Peyer's patch (tissue), 4 donors: ENCODE results near the gene CELF2. TPM values are rescaled to one million over a fixed set of nuclear protein-coding genes. Genes with fewer than 3 reads are reported as not detected.

Experiments used
- DNase-seq, 3 donors: peaks; one replicate each; pipeline ENCODE4 v3.0.0-alpha.2; 2017 to 2019
- H3K27ac ChIP-seq, 4 donors: fragments of 200-600 bp; sonication (generic); one replicate each; pipeline ENCODE4 v1.5.1; 2016 to 2019
- H3K27me3 ChIP-seq, 2 donors: fragments of 200-600 bp; sonication (generic); one replicate each; pipeline ENCODE4 v1.5.1; 2019
- H3K36me3 ChIP-seq, 3 donors: fragments of 200-600 bp; sonication (generic); one replicate each; pipeline ENCODE4 v1.5.1; 2016 to 2019
- H3K4me1 ChIP-seq, 4 donors: fragments of 200-600 bp; sonication (generic); one replicate each; pipeline ENCODE4 v1.5.1; 2016 to 2019
- H3K4me3 ChIP-seq, 4 donors: fragments of 200-600 bp; sonication (generic); 1 replicate in 3 of 4; 2 replicates in 1 of 4; pipeline ENCODE4 v1.5.1; 2016 to 2019; ENCODE audit warnings: mild to moderate bottlenecking in 1 of 4
- H3K9me3 ChIP-seq, 4 donors: fragments of 200-600 bp; sonication (generic); one replicate each; pipeline ENCODE4 v1.5.1; 2016 to 2019; ENCODE audit warnings: mild to moderate bottlenecking in 1 of 4
- CTCF ChIP-seq, 6 experiments: fragments of 450-650 bp in 4 of 6; fragments of 200-600 bp in 2 of 6; sonication (generic) in 1 of 6; IDR thresholded peaks; one replicate each; pipeline ENCODE4 v1.5.1; 2017 to 2019; ENCODE audit warnings: antibody characterized with exemption in 6 of 6, mild to moderate bottlenecking in 3 of 6, moderate library complexity in 1 of 6
- POLR2A ChIP-seq, 2 donors: fragments of 450-650 bp; IDR thresholded peaks; one replicate each; pipeline ENCODE4 v1.5.1; 2017; ENCODE audit warnings: antibody characterized with exemption in 2 of 2, mild to moderate bottlenecking in 2 of 2, moderate library complexity in 2 of 2
- total RNA-seq, 4 donors: library from RNA; depleted of rRNA; stranded (reverse); fragments of >200 nt; gene quantifications; one replicate each; pipeline ENCODE4 v1.1.0, GENCODE V29; 2016

Gene CELF2
- total RNA-seq, 4 donors from 2014 or later = 20.5 to 110 (median 40.7) TPM

GRCh38 chr10:11154849-11155498 lies 137.3 kb downstream of the CELF2 start:
- Histone ChIP-seq H3K27ac (peak overlapping the region in 1 of 4 donors; percentile 6), H3K9me3 (no peaks in the 10 kb centered on the region), H3K27me3 (no peaks in the 10 kb centered on the region), H3K36me3 (no peaks in the 10 kb centered on the region), H3K4me3 (no peak overlapping the region), H3K4me1 (peaks cover 0 to 20% (median 15%) of the 10 kb centered on the region in 4 donors)
- TF ChIP-seq POLR2A (IDR thresholded peaks at IDR 0.05) = no peak
- no peak for TF ChIP-seq CTCF (IDR thresholded peaks at IDR 0.05)
- no peak for DNase-seq

GRCh38 chr10:11156480-11156879 lies 138.8 kb downstream of the CELF2 start:
- no peak for TF ChIP-seq CTCF (IDR thresholded peaks at IDR 0.05)
- no peak for TF ChIP-seq POLR2A (IDR thresholded peaks at IDR 0.05)
- H3K4me1 ChIP-seq = peaks cover 0 to 22% (median 14%) of the 10 kb centered on the region in 4 donors
- no peak overlapping the region for H3K4me3 ChIP-seq
- no peaks in the 10 kb centered on the region for H3K9me3 ChIP-seq
- no peak for DNase-seq
- no peaks in the 10 kb centered on the region for H3K27me3 ChIP-seq
- no peak overlapping the region for H3K27ac ChIP-seq
- no peaks in the 10 kb centered on the region for H3K36me3 ChIP-seq

GRCh38 chr10:11157292-11158076 lies 139.8 kb downstream of the CELF2 start:
- TF ChIP-seq CTCF (IDR thresholded peaks at IDR 0.05) = no peak
- no peak for TF ChIP-seq POLR2A (IDR thresholded peaks at IDR 0.05)
- Histone ChIP-seq H3K4me3 (no peak overlapping the region), H3K4me1 (peaks cover 0 to 31% (median 21%) of the 10 kb centered on the region in 4 donors), H3K36me3 (no peaks in the 10 kb centered on the region), H3K27me3 (no peaks in the 10 kb centered on the region), H3K9me3 (no peaks in the 10 kb centered on the region), H3K27ac (no peak overlapping the region)
- no peak for DNase-seq

- H3K27ac ChIP-seq = no peak overlapping the region
- no peak overlapping the region for H3K4me3 ChIP-seq
- H3K4me1 ChIP-seq = peaks cover 0 to 33% (median 24%) of the 10 kb centered on the region in 4 donors
- no peak for DNase-seq
- TF ChIP-seq POLR2A (IDR thresholded peaks at IDR 0.05) (no peak), CTCF (IDR thresholded peaks at IDR 0.05) (no peak)
- H3K9me3 ChIP-seq = no peaks in the 10 kb centered on the region
- no peaks in the 10 kb centered on the region for H3K36me3 ChIP-seq
- H3K27me3 ChIP-seq = no peaks in the 10 kb centered on the region
Observed at GRCh38 chr10:11158080-11158479, 140.4 kb downstream of the CELF2 start.

- DNase-seq = peak in 1 of 3 donors; percentile 9
- TF ChIP-seq CTCF (IDR thresholded peaks at IDR 0.05) = no peak
- no peak for TF ChIP-seq POLR2A (IDR thresholded peaks at IDR 0.05)
- Histone ChIP-seq H3K27me3 (no peaks in the 10 kb centered on the region), H3K4me3 (no peak overlapping the region), H3K36me3 (no peaks in the 10 kb centered on the region), H3K9me3 (no peaks in the 10 kb centered on the region), H3K27ac (no peak overlapping the region), H3K4me1 (peaks cover 0 to 34% (median 24%) of the 10 kb centered on the region in 4 donors)
Observed at GRCh38 chr10:11159543-11160215, 142.0 kb downstream of the CELF2 start.
